PC-3 (cell line): ENCODE data around the gene GAA. TPM values are rescaled to one million over a fixed set of nuclear protein-coding genes. Genes with fewer than 3 reads are reported as not detected.
A peak's percentile ranks its signal among the peaks of the same experiment; 100 is the strongest.

Experiments used
- ATAC-seq: fragments of 200-7000 bp; cut with Tn5 transposase; 2 replicates; pipeline ENCODE4 v1.9.1; 2020; ENCODE audit warnings: mild to moderate bottlenecking, moderate library complexity
- BruUV-seq: library from RNA; stranded (reverse); fragments of 400-500 nt; replicated peaks from 2 replicates; lab custom pipeline; 2021; lab: Mats Ljungman, UMichigan
- CTCF ChIA-PET: fragments of 300-600 bp; sonication (Branson Sonifier 250); formaldehyde crosslinking; loops from one replicate; lab custom pipeline; 2022; ENCODE audit warnings: antibody characterized with exemption; lab: Charles Lee
- POLR2A ChIA-PET: fragments of 300-600 bp; sonication (Branson Sonifier 250); formaldehyde crosslinking; loops from one replicate; lab custom pipeline; 2022; ENCODE audit warnings: antibody characterized with exemption; ENCODE audit not compliant: unreplicated experiment; lab: Charles Lee
- DNase-seq: peaks from one replicate; pipeline ENCODE4 v3.0.0-alpha.2; 2015
- H2AFZ ChIP-seq: fragments of 300-600 bp; sonication (generic); 2 replicates; pipeline ENCODE4 v1.6.0; 2016; ENCODE audit warnings: antibody characterized with exemption, low read length
- H3F3A ChIP-seq: fragments of 300-600 bp; sonication (generic); one replicate; pipeline ENCODE4 v1.6.0; 2017; ENCODE audit warnings: antibody characterized with exemption, low read length, control low read depth, mild to moderate bottlenecking; ENCODE audit not compliant: unreplicated experiment
- H3K27ac ChIP-seq: fragments of 300-600 bp; sonication (generic); 2 replicates; pipeline ENCODE4 v1.5.1; 2016; ENCODE audit warnings: mild to moderate bottlenecking, low read length
- H3K27me3 ChIP-seq: fragments of 300-600 bp; sonication (generic); 2 replicates; pipeline ENCODE4 v1.6.1; 2016; ENCODE audit warnings: low read length, mixed read lengths
- H3K36me3 ChIP-seq: fragments of 300-600 bp; sonication (generic); 2 replicates; pipeline ENCODE4 v1.6.1; 2016; ENCODE audit warnings: low read depth, mixed run types, low read length, mixed read lengths
- H3K4me1 ChIP-seq: fragments of 300-600 bp; sonication (generic); 2 replicates; pipeline ENCODE4 v1.5.1; 2016; ENCODE audit warnings: low read length; ENCODE audit not compliant: insufficient read depth
- H3K4me2 ChIP-seq: fragments of 300-600 bp; sonication (generic); 2 replicates; pipeline ENCODE4 v1.6.0; 2016; ENCODE audit warnings: low read length
- H3K4me3 ChIP-seq: fragments of 300-600 bp; sonication (generic); 2 replicates; pipeline ENCODE4 v1.5.1; 2016; ENCODE audit warnings: mild to moderate bottlenecking, low read length, mixed read lengths
- H3K79me2 ChIP-seq: fragments of 300-600 bp; sonication (generic); 2 replicates; pipeline ENCODE4 v1.6.1; 2017; ENCODE audit warnings: low read length, mixed read lengths
- H3K9ac ChIP-seq: fragments of 300-600 bp; sonication (generic); 2 replicates; pipeline ENCODE4 v1.6.0; 2016; ENCODE audit warnings: mild to moderate bottlenecking, low read length
- H3K9me2 ChIP-seq: fragments of 300-600 bp; sonication (generic); replicated peaks from 2 replicates; pipeline ENCODE4 v1.6.1; 2016; ENCODE audit warnings: mixed run types, low read length, mixed read lengths
- H3K9me3 ChIP-seq: fragments of 300-600 bp; sonication (generic); 2 replicates; pipeline ENCODE4 v1.6.1; 2016; ENCODE audit warnings: low read length, mixed read lengths
- H4K20me1 ChIP-seq: fragments of 300-600 bp; sonication (generic); 2 replicates; pipeline ENCODE4 v1.6.1; 2016; ENCODE audit warnings: low read length, mixed read lengths
- CTCF ChIP-seq: fragments of 300-600 bp; sonication (generic); conservative IDR thresholded peaks from 2 replicates; pipeline ENCODE4 v1.5.1; 2017; ENCODE audit warnings: antibody characterized with exemption, low read depth, mild to moderate bottlenecking, low read length
- EZH2 ChIP-seq: fragments of 300-600 bp; sonication (generic); IDR thresholded peaks from one replicate; pipeline ENCODE4 v1.6.1; 2017; ENCODE audit warnings: antibody characterized with exemption, mild to moderate bottlenecking, low read length; ENCODE audit not compliant: unreplicated experiment
- EZH2phosphoT487 ChIP-seq: fragments of 300-600 bp; sonication (generic); IDR thresholded peaks from 2 replicates; pipeline ENCODE4 v1.6.1; 2018; ENCODE audit warnings: mild to moderate bottlenecking, antibody characterized with exemption, low read length, borderline replicate concordance
- intact Hi-C: fragments of 100-400 bp; cut with micrococcal nuclease; formaldehyde crosslinking; loops from 2 replicates; pipeline ENCODE4 v1.9.0; 2023
- total RNA-seq: library from RNA; depleted of rRNA; stranded (reverse); fragments of >200 nt; gene quantifications from 2 replicates; pipeline ENCODE4 v1.2.3, GENCODE V29; 2014

GAA gene
- total RNA-seq, 1 experiment from 2014 or later = 76.2 TPM

- no peak overlapping the region for H3K27ac ChIP-seq
- H3F3A ChIP-seq = no peaks in the 10 kb centered on the region
- H3K27me3 ChIP-seq = no peaks in the 10 kb centered on the region
- H3K4me2 ChIP-seq = no peak overlapping the region
- DNase-seq = peak; percentile 16
- intact Hi-C loops = no loop called here
- H2AFZ ChIP-seq = no peak overlapping the region
- ChIA-PET CTCF (interaction anchor here (1.0 kb wide), 1 partner anchor 33 kb away, joined by 3 read pairs; the partner anchor contains the start of gene GAA), POLR2A (interaction anchor here (0.6 kb wide), 1 partner anchor 1154 kb away, joined by 4 read pairs; no protein-coding TSS in a partner anchor)
- H3K79me2 ChIP-seq = no peaks in the 10 kb centered on the region
- BruUV-seq = no TSS peak
- TF ChIP-seq EZH2 (no peak), CTCF (no peak), EZH2phosphoT487 (no peak)
- H3K9me2 ChIP-seq = no peaks in the 10 kb centered on the region
- H3K36me3 ChIP-seq = no peaks in the 10 kb centered on the region
- H3K9me3 ChIP-seq = no peaks in the 10 kb centered on the region
- H3K9ac ChIP-seq = no peak overlapping the region
- H4K20me1 ChIP-seq = no peaks in the 10 kb centered on the region
- no peak for ATAC-seq
- no peak overlapping the region for H3K4me3 ChIP-seq
- H3K4me1 ChIP-seq = peaks cover 22% of the 10 kb centered on the region; the same call in 1 of the 2 replicates
Measured at GRCh38 chr17:80068301-80069222, 32.8 kb upstream of the GAA start.

- no peak; the same call in 1 of the 2 replicates for ATAC-seq
- CTCF ChIA-PET = no interaction called here
- no peaks in the 10 kb centered on the region for H4K20me1 ChIP-seq
Measured at GRCh38 chr17:80070375-80071115, 30.8 kb upstream of the GAA start.

More at GRCh38 chr17:80070375-80071115, 30.8 kb upstream of the GAA start:
- Histone ChIP-seq H2AFZ (peak overlapping the region; percentile 78), H3K9ac (no peak overlapping the region), H3F3A (no peaks in the 10 kb centered on the region), H3K4me1 (peaks cover 13% of the 10 kb centered on the region; the same call in 1 of the 2 replicates), H3K79me2 (no peaks in the 10 kb centered on the region), H3K27ac (no peak overlapping the region), H3K4me2 (peak overlapping the region; percentile 56), H3K9me3 (no peaks in the 10 kb centered on the region), H3K4me3 (no peak overlapping the region), H3K36me3 (no peaks in the 10 kb centered on the region), H3K27me3 (no peaks in the 10 kb centered on the region), H3K9me2 (no peaks in the 10 kb centered on the region)
- POLR2A ChIA-PET = no interaction called here
- DNase-seq = no peak
- TF ChIP-seq CTCF = no peak
- no peak for TF ChIP-seq EZH2phosphoT487
- TF ChIP-seq EZH2 = no peak
- intact Hi-C loops = no loop called here
- no TSS peak for BruUV-seq
